ENCODE data around the gene PLOD1.

- TF ChIP-seq CTCF (IDR thresholded peaks at IDR 0.05; ENCODE audit: borderline replicate concordance, extremely low read depth, low read length, poor library complexity, severe bottlenecking): no peak
- no peak for TF ChIP-seq EZH2 (IDR thresholded peaks at IDR 0.05; ENCODE audit: borderline replicate concordance, low read depth, low read length, severe bottlenecking)
Observed at GRCh38 chr1:11961230-11961629, 26.7 kb downstream of the PLOD1 start.

Data from DND-41 (cell line).